ENCODE data around the gene PHF20. TPM values are rescaled to one million over a fixed set of nuclear protein-coding genes. Genes with fewer than 3 reads are reported as not detected.
"Not testable (repeated sequence)": the region's sequence is repeated elsewhere in the genome, so short reads cannot be mapped to it uniquely, and the experiment has no call there.

PHF20 gene
- polyA plus RNA-seq, 1 donor = 42.5 TPM

GRCh38 chr20:35885212-35885611 lies 113.4 kb downstream of the PHF20 start:
- no peak for DNase-seq

- no peak for DNase-seq
Measured at GRCh38 chr20:35886537-35886936, 114.7 kb downstream of the PHF20 start.

- no peak for DNase-seq
Measured at GRCh38 chr20:35887393-35888064, 115.7 kb downstream of the PHF20 start.

- DNase-seq = no peak
Measured at GRCh38 chr20:35888657-35889056, 116.8 kb downstream of the PHF20 start.

GRCh38 chr20:35891375-35891774 lies 119.6 kb downstream of the PHF20 start:
- DNase-seq = no peak

GRCh38 chr20:35892871-35893270 lies 121.1 kb downstream of the PHF20 start:
- DNase-seq = no peak

- no peak for DNase-seq
Measured at GRCh38 chr20:35893942-35894341, 122.1 kb downstream of the PHF20 start.

- not testable (repeated sequence) for DNase-seq
Measured at GRCh38 chr20:35895516-35895915, 123.7 kb downstream of the PHF20 start.

- no peak for DNase-seq
Measured at GRCh38 chr20:35899064-35899463, 127.2 kb downstream of the PHF20 start.

- DNase-seq = not testable (repeated sequence)
Measured at GRCh38 chr20:35901230-35901629, 129.4 kb downstream of the PHF20 start.

GRCh38 chr20:35901678-35902544 lies 130.1 kb downstream of the PHF20 start:
- no peak for DNase-seq

- DNase-seq = no peak
Measured at GRCh38 chr20:35902545-35902941, 130.7 kb downstream of the PHF20 start.

- DNase-seq = no peak
Measured at GRCh38 chr20:35903843-35904242, 132.0 kb downstream of the PHF20 start.

GRCh38 chr20:35904982-35905663 lies 133.3 kb downstream of the PHF20 start:
- no peak for DNase-seq

- no peak for DNase-seq
Measured at GRCh38 chr20:35907017-35907701, 135.3 kb downstream of the PHF20 start.

- no peak for DNase-seq
Measured at GRCh38 chr20:35908007-35908406, 136.2 kb downstream of the PHF20 start.

GRCh38 chr20:35909176-35909575 lies 137.4 kb downstream of the PHF20 start:
- no peak for DNase-seq

- no peak for DNase-seq
Measured at GRCh38 chr20:35909796-35910195, 138.0 kb downstream of the PHF20 start.

- no peak for DNase-seq
Measured at GRCh38 chr20:35910254-35910653, 138.4 kb downstream of the PHF20 start.

GRCh38 chr20:35912881-35913280 lies 141.1 kb downstream of the PHF20 start:
- DNase-seq = no peak

GRCh38 chr20:35917077-35917476 lies 145.3 kb downstream of the PHF20 start:
- DNase-seq = no peak

GRCh38 chr20:35918021-35918420 lies 146.2 kb downstream of the PHF20 start:
- DNase-seq = no peak

Data from left kidney (tissue), 2 donors.